ACHN (cell line): ENCODE measurements around the gene SEC61A1.

Experiments used
- DNase-seq: peaks from one replicate; pipeline ENCODE4 v3.0.0-alpha.2; 2015
- in situ Hi-C: cut with HindIII; loops from 2 replicates; pipeline ENCODE4 v1.10.0; 2017; ENCODE audit warnings: low sequenced_read_pairs, low pct_ligation_motif_present, low pct_unique_long_range_greater_than_20kb

The SEC61A1 gene

DNA sequence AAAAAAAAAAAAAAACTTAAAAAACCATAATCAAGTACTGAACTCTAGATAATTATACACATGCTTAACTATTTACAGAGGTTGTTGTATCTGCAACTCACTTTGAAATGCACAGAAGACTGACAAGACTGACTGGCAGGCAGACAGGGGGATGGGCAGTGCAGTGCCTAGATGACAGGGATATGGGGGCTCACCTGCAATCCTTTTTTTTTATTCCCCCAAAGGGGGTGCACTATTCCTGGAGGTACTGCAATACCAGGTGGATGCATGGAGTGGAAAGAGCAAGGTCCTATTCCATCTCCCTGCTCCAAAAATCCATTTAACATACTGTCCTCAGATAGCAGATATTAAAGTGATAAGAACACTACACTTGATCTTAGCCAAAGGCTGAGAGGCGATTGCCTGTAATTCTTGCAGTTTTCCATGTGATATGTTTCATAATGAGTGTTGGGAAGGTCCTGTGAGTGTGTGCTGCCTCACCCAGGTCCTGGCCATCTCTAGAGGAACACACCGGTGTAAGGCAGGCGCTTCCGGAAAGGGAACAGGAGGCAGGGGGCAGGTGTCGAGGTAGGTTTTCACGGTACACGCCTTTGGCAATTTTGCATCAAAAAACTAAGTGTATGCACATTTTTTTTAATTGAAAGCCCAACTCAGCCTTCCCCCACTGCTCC is 22.7 kb downstream of the SEC61A1 start:
- in situ Hi-C loops: no loop called here
- DNase-seq: no peak

DNA sequence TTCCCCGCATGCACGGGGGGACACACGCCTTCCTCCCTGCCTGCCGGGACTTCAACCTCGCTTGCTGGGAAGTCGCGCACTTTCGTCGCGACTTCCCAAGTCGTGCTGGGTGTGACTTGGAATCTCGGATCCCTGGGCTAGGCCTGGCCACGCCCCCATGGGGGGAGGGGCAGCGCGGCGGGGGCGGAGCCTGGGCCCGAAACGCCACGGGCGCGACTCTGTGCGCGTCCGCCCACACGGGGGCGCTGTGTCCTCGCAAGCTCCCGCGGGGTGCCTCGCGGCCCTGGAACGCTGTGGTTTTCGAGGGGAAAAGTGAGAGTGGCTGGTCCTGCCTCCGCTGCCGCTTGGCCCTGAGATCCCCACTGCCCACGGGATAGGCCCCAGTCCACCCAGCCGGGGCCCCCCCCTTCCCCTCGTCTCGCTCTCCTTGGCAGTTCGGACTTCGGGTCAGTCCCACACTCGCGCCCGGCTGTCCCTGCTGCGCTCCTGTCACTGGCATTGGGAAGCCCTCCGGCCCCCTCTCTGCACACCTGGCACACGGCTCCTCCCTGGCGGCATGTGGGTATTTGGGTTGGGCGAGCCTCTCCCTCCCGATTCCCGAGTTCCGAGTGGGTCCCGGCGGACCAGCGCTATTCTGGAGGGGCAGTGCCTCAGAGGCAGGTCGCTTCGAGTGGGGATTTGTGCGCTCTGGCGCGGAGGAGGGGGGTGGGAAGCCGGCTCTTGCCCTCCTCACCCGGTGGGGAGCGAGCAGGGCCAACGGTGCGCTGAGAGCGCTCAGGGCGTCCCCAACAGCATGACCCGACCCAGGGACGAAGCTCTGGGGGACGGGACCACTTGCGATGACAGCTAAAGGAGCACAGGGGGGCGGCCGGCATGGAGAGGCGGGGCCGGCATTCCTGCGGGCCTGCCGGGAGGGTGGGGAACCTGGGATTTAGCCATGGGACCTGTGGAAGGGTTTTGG is 23.6 kb downstream of the SEC61A1 start:
- DNase-seq: peak; percentile 79
- in situ Hi-C loops: no loop called here

DNA sequence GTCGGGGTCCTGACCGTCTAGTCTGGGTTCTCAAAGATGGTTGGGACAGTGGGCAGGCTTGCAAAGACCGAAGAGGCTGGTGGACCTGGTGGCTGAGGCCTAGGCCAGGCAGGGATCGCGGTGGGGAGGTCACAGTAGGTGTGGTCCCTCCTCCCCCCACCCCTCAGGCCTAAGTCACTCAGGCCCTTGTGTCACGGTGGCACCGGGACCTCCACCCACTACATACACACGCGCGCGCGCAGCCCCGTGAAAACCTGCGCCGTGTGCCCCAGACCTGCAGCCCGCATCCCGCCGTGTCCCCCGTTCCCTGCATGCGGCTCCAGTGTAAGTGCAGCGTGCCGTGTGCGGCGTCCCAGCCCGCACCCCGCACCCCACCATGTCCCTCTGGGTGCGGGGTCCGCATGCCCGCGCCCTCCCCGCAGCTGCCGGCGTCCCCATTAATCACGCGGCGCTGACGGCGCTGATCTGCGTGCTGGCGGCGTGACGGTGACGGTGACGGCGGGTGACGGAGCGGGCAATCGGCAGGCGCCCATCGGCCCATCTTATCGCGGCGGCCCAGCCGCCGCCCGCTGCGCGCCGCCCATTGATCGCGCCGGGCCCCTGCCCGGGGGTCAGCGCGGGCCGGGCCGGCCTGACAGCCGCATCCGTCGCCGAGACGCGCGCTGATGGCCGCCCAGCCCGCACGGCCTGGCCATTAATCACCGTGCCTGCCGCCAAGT is 24.4 kb downstream of the SEC61A1 start:
- in situ Hi-C loops: no loop called here
- DNase-seq: no peak

- in situ Hi-C loops: no loop called here
- DNase-seq: no peak
Measured at GRCh38 chr3:128077202-128077624, 25.0 kb downstream of the SEC61A1 start.

- DNase-seq: no peak
- in situ Hi-C loops: no loop called here
Measured at GRCh38 chr3:128077665-128078064, 25.4 kb downstream of the SEC61A1 start.

GRCh38 chr3:128078322-128078721 is 26.1 kb downstream of the SEC61A1 start:
- in situ Hi-C loops: no loop called here
- no peak for DNase-seq

GRCh38 chr3:128078875-128079274 is 26.6 kb downstream of the SEC61A1 start:
- in situ Hi-C loops: no loop called here
- no peak for DNase-seq

- in situ Hi-C loops: no loop called here
- DNase-seq: no peak
Measured at GRCh38 chr3:128079823-128080222, 27.6 kb downstream of the SEC61A1 start.

GRCh38 chr3:128080323-128081080 is 28.3 kb downstream of the SEC61A1 start:
- in situ Hi-C loops: no loop called here
- peak; percentile 84 for DNase-seq

DNA sequence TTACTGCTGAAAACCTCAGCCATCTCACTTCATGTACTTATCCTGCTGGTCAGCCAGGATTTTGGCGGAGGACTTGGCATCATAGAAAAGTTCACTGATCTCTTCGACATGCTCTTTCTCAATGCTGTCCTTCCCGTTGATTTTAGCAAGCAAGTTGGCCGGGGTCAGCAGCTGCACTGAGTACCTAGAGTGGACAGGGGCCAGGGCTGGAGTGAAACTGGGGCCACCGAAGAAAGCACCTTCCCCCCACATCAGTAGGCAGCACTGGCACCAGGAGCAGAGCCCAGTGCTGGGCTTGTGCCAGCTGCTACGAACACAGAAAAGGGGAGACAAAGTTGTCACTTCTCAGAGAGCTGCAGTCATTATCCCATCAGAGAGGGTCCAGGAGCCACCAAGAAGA is 29.0 kb downstream of the SEC61A1 start:
- DNase-seq: no peak
- in situ Hi-C loops: no loop called here

DNA sequence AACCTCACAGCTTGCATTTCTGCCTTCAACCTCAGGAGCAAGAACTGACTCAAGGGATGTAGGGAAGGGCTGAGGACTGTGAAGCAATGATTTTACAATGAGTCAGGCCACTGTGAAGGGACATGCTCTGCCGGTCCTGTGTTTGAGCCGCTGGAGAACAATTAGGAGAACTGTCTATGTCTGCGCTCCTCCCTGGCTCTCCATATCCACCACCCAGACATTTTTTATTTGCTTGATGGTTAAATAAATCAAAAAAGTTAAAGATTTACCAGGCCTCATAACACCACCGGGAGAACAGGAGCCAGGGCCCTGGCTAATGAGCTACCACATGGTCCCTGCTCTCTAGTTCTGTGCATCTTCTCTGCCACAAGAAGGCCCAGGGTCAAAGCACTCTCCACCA is 29.6 kb downstream of the SEC61A1 start:
- in situ Hi-C loops: no loop called here

DNA sequence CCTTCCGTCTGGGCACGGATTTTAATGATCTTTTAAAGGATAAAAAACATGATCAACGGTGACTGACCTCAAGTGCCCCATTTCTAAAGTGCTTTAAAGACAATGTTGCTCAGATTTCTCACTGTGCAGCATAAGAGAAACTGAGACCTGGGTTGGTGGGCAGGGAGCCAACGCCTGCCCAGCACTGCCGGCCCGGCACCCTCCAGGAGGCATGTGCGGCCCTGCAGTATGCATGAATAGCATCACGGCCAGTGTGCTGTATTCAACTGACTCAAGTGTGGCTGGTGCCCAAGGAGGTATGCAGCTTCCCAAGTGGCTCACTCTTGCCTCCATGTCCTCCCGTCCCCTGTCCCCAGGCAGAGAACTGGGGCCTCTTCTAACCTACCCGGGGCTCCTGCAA is 30.3 kb downstream of the SEC61A1 start:
- in situ Hi-C loops: no loop called here
- DNase-seq: peak; percentile 20

More for the DNA sequence above, 29.6 kb downstream of the SEC61A1 start:
- peak; percentile 92 for DNase-seq

DNA sequence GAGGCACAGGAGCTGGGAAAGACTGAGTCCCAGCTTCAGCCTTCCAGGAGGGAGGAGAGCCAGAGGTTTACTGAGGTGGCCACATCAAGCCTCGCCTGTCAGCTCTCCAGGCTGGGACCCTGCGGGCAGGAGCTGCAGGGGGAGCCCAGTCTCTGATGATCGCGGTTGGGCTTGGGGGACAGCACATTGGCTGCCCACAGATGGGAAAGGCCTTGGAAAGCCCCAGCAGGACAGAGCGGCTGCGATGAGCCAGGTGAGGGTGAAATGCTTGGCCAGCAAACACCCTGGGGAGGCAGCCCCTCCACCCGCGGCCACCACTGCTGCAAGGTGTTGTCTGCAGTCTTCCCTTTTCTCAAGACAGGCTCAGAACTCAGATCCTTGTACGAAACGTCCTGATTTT is 31.2 kb downstream of the SEC61A1 start:
- in situ Hi-C loops: no loop called here
- DNase-seq: no peak

GRCh38 chr3:128083980-128084674 is 31.9 kb downstream of the SEC61A1 start:
- in situ Hi-C loops: no loop called here
- DNase-seq: no peak

GRCh38 chr3:128084675-128085021 is 32.4 kb downstream of the SEC61A1 start:
- in situ Hi-C loops: no loop called here
- no peak for DNase-seq

- DNase-seq: no peak
- in situ Hi-C loops: no loop called here
Measured at GRCh38 chr3:128089135-128089534, 36.9 kb downstream of the SEC61A1 start.

DNA sequence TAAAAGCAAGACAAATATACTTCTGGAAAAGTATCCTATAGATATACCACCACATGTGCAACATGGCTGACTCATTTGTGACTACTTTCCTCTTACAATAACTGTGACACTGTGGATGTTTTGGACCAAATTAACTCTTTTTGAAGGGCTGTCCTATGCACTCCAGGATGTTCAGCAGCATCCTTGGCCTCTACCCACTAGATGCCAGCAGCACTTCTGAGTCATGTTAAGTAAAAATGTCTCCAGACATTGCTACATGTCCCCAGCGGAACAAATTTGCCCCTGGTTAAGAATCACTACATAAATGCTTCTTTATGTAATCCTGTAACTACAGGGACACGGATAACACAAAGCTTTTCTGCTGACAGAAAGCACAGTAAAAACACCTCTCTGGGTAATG is 39.3 kb downstream of the SEC61A1 start:
- DNase-seq: no peak
- in situ Hi-C loops: no loop called here
